G401 (cell line): ENCODE data around the gene WDR91. TPM values are rescaled to one million over a fixed set of nuclear protein-coding genes. Genes with fewer than 3 reads are reported as not detected.
"Not testable (repeated sequence)": the region's sequence is repeated elsewhere in the genome, so short reads cannot be mapped to it uniquely, and the experiment has no call there.

ENCODE experiments used
- DNase-seq: peaks from one replicate; pipeline ENCODE4 v3.0.0-alpha.2; 2015; ENCODE audit warnings: low spot score
- in situ Hi-C: cut with HindIII; loops from 2 replicates; pipeline ENCODE4 v1.10.0; 2016; ENCODE audit warnings: low sequenced_read_pairs, mixed read lengths
- total RNA-seq: library from RNA; depleted of rRNA; stranded (reverse); fragments of >200 nt; shearing (Covaris generic); gene quantifications from 2 replicates; pipeline ENCODE4 v1.2.3, GENCODE V29; 2014

WDR91 gene
- total RNA-seq, 1 experiment from 2014 or later, result 9.9 TPM

DNA sequence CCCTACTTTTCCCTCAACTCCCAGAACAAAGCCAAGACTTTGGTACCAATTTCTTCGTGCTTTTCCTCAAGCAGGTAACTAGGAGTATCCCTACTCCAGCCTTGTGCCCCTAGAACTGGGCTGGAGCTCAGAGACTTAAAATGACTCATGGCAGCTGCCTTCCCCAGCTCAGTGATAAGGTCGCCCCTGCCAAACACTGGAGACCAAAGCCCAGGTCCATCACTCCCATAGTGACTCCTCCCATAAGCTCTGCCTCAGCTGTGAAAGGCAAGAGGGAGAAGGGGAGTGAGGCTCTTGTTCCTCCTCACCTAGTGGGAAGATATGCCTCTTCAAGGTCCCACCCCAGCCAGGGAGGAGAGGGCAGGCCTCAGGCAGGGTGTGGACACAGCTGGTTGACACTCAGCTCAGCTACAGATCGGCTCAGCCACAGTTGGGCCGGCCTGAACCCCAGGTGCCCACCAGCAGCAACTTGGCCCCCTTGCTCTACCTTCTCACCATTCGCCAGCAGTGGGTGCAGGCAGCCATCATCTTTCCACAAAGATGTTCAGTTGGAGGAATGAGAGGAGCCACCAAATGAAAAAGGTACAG lies 27.0 kb downstream of the WDR91 start:
- no peak for DNase-seq
- in situ Hi-C loops, result no loop called here

DNA sequence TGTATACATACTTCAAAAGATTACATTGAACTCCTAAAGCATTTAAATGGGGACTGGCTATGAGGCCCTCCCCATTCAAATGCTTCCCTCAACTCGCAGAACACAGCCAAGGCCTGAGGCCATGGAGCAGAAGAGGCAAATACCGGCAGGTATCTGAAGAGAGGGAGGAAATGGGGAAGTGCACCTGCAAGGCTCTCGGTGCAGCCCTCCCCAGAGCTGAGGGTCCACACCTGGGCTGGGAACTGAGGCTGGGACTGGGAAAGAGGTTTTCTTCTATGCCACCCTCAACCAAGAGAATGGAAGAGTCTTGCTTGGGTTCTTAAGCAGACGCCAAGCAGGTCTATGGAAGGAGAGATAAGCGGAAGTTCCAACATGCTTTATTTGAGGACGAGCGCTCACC lies 27.8 kb downstream of the WDR91 start:
- in situ Hi-C loops, result no loop called here
- DNase-seq, result no peak

DNA sequence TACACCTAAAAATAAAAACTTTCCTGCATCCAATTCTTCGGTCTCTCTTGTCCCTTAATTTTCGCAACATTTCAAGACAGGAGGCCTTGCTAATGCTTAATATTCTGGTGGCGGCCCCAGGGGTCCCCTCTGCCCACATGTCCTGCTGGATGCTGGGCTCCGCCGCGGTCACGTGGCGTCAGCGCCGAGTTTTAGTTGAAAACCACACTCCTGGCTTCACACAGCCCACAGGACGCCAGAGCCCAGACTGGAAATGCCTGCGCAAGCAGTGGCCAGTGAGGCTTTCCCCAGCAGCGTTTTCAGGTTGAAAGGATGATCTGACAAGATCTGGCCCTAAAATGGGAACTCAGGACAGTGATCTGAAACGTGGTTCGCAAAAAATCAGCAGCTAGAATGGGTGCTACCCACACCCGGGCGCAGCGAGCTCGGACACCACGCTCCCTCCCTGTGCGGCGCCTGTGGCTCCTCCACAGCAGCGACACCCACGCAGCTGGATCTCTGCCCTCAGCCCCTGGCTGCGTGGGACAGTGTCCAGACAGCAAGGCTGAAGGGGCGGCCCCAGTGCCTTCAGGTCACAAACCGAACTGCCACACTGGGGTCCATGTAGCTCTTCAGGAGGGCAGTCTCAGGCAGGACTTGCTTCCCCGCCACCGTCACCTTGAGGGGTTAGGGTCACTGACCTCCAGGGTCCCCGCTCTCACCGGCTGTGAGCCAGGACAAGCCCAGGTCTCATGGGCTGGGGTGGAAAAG lies 29.2 kb downstream of the WDR91 start:
- in situ Hi-C loops, result no loop called here
- DNase-seq, result no peak

DNA sequence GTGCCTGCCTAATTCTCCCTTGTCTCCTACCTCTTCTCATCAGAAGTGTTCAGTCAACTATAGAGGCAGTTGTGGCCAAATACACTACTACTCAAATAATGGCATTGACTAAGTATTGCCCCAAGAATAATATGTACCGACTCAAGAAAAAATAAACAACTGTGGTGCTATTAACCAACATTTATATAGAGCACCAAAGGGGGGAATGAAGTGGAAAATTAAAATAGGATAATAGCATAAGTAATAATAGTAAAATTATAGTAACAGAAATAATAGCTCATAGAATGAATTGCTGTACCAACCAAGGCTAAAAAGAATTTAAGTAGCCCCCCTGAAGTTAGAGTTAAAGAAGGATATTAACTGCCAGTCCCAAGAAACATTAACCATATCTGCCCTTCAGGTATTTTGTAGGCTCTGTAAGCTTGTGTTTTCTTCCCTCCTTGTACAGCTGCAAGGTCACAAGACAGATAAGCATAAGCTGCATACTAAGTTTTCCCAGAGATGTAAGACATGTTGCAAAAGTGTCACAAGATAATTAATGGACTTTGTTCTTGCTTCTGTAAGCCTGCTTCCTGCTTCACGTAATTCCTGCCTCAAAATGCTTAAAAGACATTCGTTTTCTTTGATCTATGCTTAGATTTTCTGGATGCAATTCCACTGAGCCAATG lies 29.9 kb downstream of the WDR91 start:
- in situ Hi-C loops, result no loop called here
- no peak for DNase-seq

DNA sequence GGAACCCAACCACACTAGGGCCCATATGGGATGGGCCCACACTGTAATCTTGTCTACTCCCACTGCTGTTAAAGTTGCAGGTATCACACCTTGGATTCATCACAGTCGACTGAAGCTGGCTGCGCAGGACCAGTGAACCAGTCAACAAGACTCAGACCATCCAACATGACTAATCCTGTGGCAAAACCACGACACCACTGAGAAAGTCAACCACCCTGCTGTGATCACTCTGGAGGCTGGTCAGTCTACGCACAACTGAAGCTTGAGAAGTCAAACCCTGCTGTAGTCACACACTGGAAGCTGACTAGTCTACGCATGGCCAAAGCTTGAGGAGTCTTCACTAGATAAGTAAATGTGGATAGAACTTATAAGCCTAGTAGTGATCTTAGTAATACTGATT lies 31.2 kb downstream of the WDR91 start:
- in situ Hi-C loops, result no loop called here
- no peak for DNase-seq

DNA sequence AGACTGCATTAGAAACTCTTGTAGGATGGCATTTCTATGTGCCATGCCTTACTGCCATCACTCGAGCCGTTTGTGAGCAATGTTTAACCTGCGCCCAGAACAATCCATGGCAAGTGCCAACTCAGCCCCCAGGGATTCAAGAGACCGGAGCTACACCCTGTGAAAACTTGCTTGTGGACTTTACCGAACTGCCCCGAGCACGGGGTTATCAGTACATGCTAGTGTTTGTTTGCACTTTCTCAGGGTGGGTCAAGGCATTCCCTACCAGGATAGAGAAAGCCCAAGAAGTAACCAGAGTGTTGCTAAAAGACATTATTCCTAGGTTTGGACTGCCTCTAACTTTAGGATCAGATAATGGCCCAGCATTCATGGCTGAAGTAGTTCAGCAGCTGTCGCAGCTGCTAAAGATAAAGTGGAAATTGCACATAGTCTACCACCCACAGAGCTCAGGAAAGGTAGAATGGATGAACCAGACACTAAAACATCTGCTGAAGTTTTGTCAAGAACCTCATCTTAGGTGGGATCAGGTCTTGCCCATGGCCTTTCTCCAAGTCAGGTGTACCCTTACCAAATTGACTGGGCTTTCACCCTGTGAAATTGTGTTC lies 31.9 kb downstream of the WDR91 start:
- no peak for DNase-seq
- in situ Hi-C loops, result no loop called here

DNA sequence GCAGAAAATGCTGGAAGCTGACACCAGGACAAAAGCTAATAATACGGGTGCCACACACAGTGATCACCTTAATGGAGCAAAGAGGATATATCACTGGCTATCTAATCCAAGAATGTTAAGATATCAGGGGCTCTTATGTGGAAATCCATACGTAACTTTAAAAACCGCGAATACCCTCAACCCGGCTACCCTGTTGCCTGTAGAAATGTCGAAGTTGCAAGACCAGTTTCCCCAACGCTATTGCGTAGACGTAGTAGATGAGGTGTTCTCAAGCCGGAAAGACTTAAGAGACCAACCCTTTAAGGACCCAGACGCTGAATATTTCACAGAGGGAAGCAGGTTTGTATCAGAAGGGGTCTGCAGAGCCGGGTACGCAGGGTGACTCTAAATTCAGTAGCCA lies 33.0 kb downstream of the WDR91 start:
- DNase-seq, result no peak
- in situ Hi-C loops, result no loop called here

DNA sequence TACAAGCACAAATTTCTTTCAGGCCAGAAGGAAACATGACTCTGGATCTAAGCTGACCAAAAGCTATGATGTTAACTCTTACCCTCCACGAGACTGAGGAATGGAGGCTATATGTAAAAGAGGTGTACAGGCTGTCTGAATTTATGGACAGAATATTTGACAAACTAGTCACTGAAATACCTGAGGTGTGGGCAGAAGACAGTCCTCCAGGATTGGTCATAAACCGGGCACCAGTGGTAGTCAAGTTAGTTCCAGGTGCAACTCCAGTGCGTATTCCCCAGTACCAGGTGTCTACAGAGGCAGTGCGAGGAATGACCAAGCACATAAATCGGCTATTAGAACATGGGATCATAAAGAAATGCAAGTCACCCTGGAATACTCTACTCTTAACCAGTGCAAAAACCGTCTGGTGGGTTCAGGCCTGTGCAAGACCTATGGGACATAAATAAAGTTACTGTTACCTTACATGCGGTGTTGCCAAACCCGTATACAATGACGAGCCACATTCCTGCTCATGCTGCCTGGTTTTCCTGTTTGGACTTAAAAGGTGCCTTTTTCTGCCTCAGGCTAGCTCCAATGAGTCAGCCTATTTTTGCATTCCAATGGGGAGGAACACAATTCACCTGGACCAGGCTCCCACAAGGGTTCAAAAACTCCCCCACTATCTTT lies 34.2 kb downstream of the WDR91 start:
- no peak for DNase-seq
- in situ Hi-C loops, result no loop called here

DNA sequence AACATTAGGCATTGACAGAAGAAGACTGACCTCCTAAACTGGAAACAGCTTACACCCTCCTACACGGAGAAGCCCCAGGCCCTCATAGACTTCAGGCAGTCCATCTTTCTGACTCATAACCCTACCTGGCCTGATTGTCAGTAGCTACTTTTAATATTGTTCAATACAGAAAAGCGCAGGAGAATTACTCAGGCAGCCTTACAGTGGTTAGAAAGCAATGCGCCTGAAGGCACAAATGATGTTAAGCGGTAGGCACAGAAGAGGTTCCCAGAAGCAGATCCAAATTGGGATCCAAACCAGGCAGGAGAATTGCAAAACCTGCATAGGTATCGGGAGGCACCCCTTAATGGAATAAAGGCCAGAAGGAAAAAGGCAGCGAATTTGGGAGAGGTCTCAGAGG lies 35.4 kb downstream of the WDR91 start:
- in situ Hi-C loops, result no loop called here
- DNase-seq, result no peak

DNA sequence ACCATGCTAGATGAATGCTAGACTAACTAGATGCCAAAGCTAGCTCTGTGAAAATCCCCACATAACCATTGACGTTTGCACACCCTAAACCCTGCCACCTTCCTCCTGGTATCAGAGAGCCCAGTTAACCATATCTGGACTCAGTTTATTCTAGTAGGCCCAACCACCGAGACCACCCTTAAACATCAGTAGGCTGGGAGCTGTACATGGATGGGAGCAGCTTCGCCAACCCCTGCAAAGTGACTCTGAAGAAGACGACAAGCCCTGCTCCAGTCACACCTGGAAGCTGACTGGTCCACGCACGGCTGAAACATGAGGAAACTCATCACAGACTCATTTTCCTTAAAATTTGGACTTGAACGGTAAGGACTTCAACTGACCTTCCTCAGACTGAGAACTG lies 36.4 kb downstream of the WDR91 start:
- DNase-seq, result no peak
- in situ Hi-C loops, result no loop called here

DNA sequence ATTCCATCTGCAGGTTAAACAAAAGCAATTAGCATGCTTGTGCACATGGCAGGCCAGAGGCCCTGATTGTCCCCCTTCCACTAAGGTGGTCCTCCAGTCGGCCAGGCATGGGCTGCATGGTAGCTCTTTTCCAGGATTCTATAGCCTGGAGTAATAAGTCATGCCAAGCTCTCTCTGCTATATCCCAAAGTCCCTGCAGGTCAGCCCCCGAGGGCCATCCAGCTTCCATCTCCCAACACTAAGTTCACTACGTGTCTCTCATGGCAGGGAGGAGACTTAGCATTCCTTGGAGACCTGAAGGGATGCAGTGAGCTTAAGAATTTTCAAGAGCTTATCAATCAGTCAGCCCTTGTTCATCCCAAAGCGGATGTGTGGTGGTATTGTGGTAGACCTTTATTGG lies 37.4 kb downstream of the WDR91 start:
- in situ Hi-C loops, result not testable (repeated sequence)

DNA sequence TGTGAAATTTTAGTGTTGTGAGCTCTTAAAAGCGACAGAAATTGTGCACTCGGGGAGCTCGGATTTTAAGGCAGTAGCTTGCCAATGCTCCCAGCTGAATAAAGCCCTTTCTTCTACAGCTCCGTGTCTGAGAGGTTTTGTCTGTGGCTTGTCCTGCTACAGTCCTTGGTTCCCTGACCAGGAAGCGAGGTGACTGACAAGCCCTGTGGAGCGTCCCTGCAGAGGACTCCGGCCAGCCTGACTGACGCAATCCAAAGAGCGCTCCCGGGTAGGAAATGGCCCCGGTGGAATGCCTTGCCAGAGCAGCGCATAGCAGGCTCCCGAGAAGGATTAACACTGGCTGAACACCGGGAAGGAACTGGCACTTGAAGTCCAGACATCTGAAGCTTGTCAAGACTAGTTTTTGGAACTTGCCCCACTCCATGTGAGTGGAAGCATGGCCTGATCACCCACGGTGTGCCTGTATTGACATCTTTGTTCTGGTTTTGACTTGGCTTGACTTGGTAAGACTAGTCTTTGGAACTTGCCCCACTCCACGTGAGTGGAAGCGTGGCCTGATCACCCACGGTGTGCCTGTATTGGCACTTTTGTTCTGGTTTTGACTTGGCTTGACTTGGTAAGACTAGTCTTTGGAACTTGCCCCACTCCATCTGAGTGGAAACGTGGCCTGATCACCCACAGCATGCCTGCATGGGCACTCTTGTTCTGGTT lies 39.6 kb downstream of the WDR91 start:
- DNase-seq, result peak; percentile 30
- in situ Hi-C loops, result not testable (repeated sequence)

More for the DNA sequence above, 37.4 kb downstream of the WDR91 start:
- not testable (repeated sequence) for DNase-seq

DNA sequence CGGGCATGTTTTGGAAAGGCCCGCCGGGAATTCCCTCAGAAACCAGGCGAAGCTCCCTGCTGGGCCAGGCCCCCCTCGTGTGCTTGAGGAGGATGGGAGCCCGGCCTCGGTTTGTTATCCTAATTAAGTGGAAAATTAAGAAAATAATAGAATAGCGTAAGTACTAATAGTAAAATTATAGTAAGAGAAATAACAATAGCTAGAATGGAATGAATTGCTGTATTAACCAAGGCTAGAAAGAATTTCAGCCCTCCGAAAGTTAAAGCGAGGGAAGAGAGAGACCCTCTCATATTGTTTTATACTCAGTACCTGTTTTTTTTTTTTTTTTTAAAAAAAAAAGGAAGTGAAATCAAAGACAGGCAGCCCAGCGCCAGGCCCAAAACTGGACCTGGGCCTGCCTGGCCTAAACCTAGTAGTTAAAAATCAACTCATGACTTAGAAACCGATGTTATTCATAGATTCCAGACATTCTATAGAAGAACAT lies 40.3 kb downstream of the WDR91 start:
- in situ Hi-C loops, result not testable (repeated sequence)

DNA sequence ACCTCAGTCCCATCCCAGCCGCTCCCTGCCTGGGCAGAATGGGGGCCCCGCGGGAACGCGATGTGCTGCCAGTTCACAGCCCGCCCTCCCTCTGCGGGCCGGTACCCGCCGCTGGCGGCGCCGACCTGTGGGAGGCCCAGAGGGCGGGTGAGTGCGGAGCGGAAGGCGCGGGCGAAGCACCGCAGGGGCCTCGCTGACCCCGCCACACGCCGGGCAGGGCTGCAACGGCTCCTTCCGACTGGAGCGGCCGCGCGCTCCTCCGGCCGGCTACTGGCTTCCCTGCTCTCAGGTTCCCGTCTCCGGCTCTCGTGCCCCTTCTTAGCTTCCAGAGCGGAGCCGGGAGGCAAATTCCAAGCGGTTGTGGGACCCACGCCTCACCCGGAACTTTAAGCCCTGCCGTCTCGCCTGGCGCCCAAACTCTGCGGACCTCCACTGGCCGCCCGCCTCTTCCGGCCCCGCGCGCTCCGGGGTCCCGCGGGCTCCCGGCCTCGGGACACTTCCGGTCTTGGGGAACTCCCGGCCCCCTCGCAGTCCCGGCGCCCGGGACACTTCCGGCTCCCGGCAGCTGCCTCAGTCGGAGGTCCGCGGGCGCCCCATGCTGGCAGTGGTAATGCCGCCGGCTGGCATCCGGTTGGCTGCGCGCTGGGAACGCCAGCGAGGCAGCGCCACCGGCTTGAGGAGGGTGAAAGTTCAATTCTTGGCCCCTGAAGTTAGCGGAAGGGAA lies 40.9 kb downstream of the WDR91 start, which contains the start of gene CYREN:
TSS of gene CYREN (minus strand) at position 434 of the 724 bp plus-strand sequence. CDS start 1,785 bp downstream, outside the sequence.
- in situ Hi-C loops, result no loop called here

More for the DNA sequence above, 40.3 kb downstream of the WDR91 start:
- not testable (repeated sequence) for DNase-seq

DNA sequence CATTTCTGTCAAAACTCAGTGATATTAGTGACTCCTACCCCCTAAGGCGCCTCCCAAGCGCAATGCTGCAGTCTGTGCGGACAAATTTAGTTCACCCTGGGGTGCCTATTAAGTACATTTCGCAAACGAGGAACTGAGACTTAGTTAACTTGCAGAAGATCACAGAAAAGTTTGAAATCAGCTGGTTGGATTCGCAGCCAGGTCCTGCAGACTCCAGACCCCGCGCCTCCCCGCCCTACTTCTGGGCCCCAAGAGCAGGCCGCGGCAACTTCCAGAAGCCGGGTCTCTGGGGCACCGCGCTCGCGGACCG lies 41.4 kb downstream of the WDR91 start:
- in situ Hi-C loops, result no loop called here
- DNase-seq, result no peak

More for the DNA sequence above, 40.9 kb downstream of the WDR91 start, which contains the start of gene CYREN:
- DNase-seq, result peak; percentile 76

DNA sequence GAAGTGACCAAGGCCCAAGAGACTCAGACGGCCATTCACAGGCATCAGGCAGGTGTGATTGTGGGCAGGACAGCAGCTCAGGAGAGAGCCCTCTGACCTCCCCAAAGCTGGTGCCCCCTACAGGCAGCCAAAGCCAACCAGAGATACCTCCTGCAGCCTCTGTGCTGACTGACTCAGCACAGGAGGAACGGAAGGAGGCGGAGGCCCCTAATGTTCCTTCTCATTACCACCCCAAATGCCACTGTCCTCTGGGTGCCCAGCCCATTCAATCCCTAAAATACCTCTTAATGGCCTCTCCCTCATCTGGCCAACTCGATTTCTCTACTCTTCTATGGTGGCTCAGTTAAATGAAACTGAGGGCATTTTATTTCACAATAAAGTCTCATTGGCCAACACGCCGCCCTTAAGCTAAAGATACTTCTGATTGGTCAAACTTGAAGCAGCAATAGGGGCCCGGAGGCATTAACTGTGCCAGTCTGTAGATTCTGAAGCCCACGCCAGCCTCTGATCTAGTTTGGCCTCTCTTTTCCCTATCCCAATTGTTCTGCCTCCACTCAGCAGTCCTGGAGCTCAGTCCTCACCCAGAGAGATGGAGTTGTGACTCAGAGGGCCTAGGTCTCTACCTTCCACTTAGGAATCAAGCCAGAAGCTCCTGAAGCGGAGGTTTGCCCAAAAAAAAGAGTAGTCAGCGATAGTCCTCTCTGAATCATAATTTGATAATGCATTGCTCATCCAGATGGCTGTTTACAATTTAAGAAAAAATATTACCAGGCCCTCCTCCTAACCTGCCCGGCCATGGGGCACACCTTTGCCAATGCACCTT lies 42.0 kb downstream of the WDR91 start:
- DNase-seq, result peak; percentile 25
- in situ Hi-C loops, result no loop called here

DNA sequence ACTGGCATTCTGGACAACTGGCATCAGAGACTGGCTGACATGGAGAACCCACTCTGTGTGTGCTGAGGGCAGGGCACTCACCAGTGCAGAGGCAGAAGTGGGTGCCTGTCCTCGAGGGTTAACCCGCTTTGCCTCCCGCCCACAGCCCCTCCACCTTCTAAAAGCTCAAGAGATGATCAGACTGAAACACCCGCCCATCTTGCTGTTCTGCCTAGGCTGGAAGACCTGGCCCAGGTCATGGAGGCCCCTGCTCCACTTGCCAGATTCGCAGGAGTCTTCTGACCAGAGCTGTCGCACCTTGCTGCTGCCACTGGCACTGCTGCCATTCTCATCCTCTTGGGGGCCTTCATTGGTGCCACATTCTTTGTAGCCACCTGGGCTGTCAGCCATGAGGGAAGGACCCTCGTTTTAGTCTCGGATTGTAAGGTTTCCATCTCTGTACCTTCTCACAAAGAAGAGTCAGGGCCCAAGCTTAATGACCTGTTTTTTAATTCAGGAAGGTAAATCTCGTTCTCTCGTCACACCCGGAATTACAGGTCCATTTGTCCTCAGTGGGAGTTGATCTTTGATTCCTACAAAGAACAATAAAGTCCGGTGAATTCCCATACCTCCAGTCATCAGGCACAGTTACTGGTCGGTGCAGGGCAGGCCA lies 42.7 kb downstream of the WDR91 start:
- DNase-seq, result no peak
- in situ Hi-C loops, result no loop called here
